MM.1S (cell line): ENCODE measurements around the gene USP12.
"Not testable (repeated sequence)": the region's sequence is repeated elsewhere in the genome, so short reads cannot be mapped to it uniquely, and the experiment has no call there.

Source experiments
- DNase-seq: peaks from one replicate; pipeline ENCODE4 v3.0.0-alpha.2; 2015
- H2AFZ ChIP-seq: fragments of 300-600 bp; sonication (generic); 2 replicates; pipeline ENCODE4 v1.6.0; 2016; ENCODE audit warnings: antibody characterized with exemption, low read length
- H3F3A ChIP-seq: fragments of 300-600 bp; sonication (generic); 2 replicates; pipeline ENCODE4 v1.6.1; 2016; ENCODE audit warnings: mild to moderate bottlenecking, antibody characterized with exemption, low read length, moderate library complexity, mixed read lengths; ENCODE audit not compliant: insufficient read depth
- H3K27ac ChIP-seq: fragments of 300-600 bp; sonication (generic); 2 replicates; pipeline ENCODE4 v1.5.1; 2016; ENCODE audit warnings: mild to moderate bottlenecking, low read length
- H3K27me3 ChIP-seq: fragments of 300-600 bp; sonication (generic); replicated peaks from 2 replicates; pipeline ENCODE4 v1.6.0; 2016; ENCODE audit warnings: low read length; ENCODE audit not compliant: insufficient read depth
- H3K36me3 ChIP-seq: fragments of 300-600 bp; sonication (generic); replicated peaks from 2 replicates; pipeline ENCODE4 v1.6.1; 2016; ENCODE audit warnings: mild to moderate bottlenecking, low read length, mixed read lengths; ENCODE audit not compliant: insufficient read depth
- H3K4me1 ChIP-seq: fragments of 300-600 bp; sonication (generic); 2 replicates; pipeline ENCODE4 v1.6.1; 2016; ENCODE audit warnings: low read length, mixed read lengths
- H3K4me2 ChIP-seq: fragments of 300-600 bp; sonication (generic); 2 replicates; pipeline ENCODE4 v1.6.0; 2016; ENCODE audit warnings: low read depth, low read length
- H3K4me3 ChIP-seq: fragments of 300-600 bp; sonication (generic); 2 replicates; pipeline ENCODE4 v1.5.1; 2016; ENCODE audit warnings: low read length, mixed read lengths
- H3K79me2 ChIP-seq: fragments of 300-600 bp; sonication (generic); 2 replicates; pipeline ENCODE4 v1.6.1; 2016; ENCODE audit warnings: mixed run types, low read length, mixed read lengths
- H3K9ac ChIP-seq: fragments of 300-600 bp; sonication (generic); 2 replicates; pipeline ENCODE4 v1.6.1; 2016; ENCODE audit warnings: low read length, mixed read lengths
- H3K9me2 ChIP-seq: fragments of 300-600 bp; sonication (generic); replicated peaks from 2 replicates; pipeline ENCODE4 v1.6.1; 2016; ENCODE audit warnings: mild to moderate bottlenecking, low read length, mixed read lengths; ENCODE audit not compliant: insufficient read depth
- H3K9me3 ChIP-seq: fragments of 300-600 bp; sonication (generic); replicated peaks from 2 replicates; pipeline ENCODE4 v1.6.1; 2016; ENCODE audit warnings: mild to moderate bottlenecking, low read length, mixed read lengths; ENCODE audit not compliant: insufficient read depth
- H4K20me1 ChIP-seq: fragments of 300-600 bp; sonication (generic); 2 replicates; pipeline ENCODE4 v1.6.1; 2016; ENCODE audit warnings: mild to moderate bottlenecking, low read length, moderate library complexity, mixed read lengths; ENCODE audit not compliant: insufficient read depth
- CTCF ChIP-seq: fragments of 300-600 bp; sonication (generic); IDR thresholded peaks from 2 replicates; pipeline ENCODE4 v1.5.1; 2016; ENCODE audit warnings: antibody characterized with exemption, low read length, mixed read lengths
- EZH2 ChIP-seq: fragments of 300-600 bp; sonication (generic); optimal IDR thresholded peaks from 2 replicates; pipeline ENCODE3; 2017; ENCODE audit warnings: low read depth, mild to moderate bottlenecking, antibody characterized with exemption, low read length, mixed read lengths
- EZH2phosphoT487 ChIP-seq: fragments of 300-600 bp; sonication (generic); IDR thresholded peaks from 2 replicates; pipeline ENCODE4 v1.6.1; 2018; ENCODE audit warnings: antibody characterized with exemption, low read length

Gene USP12

DNA sequence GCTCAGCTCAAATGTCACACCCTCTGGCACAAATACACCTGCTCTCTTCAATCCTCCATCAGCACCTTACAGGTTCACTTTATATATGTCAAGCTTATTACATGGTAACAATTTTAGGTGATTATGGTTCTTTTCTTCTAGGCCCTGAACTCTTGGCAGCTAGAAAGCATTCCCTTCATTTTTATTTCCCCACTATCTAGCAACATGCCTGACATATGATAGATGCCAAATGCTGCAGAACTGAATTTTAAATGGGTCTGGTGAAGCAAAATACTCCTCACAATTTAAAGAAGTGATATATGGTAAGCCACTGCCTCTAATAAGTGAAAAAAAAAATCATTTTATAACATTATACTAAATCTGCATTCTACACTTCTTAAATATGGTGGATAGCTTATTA is 95.2 kb downstream of the USP12 start:
- Histone ChIP-seq H3K27ac (no peak overlapping the region), H3K9ac (no peak overlapping the region), H3K4me3 (no peak overlapping the region), H3K79me2 (no peaks in the 10 kb centered on the region), H2AFZ (no peak overlapping the region), H3F3A (no peaks in the 10 kb centered on the region), H3K9me3 (no peaks in the 10 kb centered on the region), H3K36me3 (no peaks in the 10 kb centered on the region), H3K27me3 (no peaks in the 10 kb centered on the region), H3K9me2 (no peaks in the 10 kb centered on the region), H3K4me2 (no peak overlapping the region), H3K4me1 (no peaks in the 10 kb centered on the region), H4K20me1 (no peaks in the 10 kb centered on the region)
- TF ChIP-seq CTCF (no peak), EZH2phosphoT487 (no peak), EZH2 (no peak)
- DNase-seq: no peak

- Histone ChIP-seq H4K20me1 (no peaks in the 10 kb centered on the region), H3K27ac (no peak overlapping the region), H2AFZ (no peak overlapping the region), H3K79me2 (no peaks in the 10 kb centered on the region), H3K4me1 (no peaks in the 10 kb centered on the region), H3K27me3 (no peaks in the 10 kb centered on the region), H3K9me2 (no peaks in the 10 kb centered on the region), H3K9me3 (no peaks in the 10 kb centered on the region), H3K36me3 (no peaks in the 10 kb centered on the region), H3K9ac (no peak overlapping the region), H3F3A (no peaks in the 10 kb centered on the region), H3K4me2 (no peak overlapping the region), H3K4me3 (no peak overlapping the region)
- TF ChIP-seq EZH2phosphoT487: no peak
- TF ChIP-seq EZH2: no peak
- TF ChIP-seq CTCF: no peak
- DNase-seq: no peak
Measured at GRCh38 chr13:27073186-27073585, 98.4 kb downstream of the USP12 start.

DNA sequence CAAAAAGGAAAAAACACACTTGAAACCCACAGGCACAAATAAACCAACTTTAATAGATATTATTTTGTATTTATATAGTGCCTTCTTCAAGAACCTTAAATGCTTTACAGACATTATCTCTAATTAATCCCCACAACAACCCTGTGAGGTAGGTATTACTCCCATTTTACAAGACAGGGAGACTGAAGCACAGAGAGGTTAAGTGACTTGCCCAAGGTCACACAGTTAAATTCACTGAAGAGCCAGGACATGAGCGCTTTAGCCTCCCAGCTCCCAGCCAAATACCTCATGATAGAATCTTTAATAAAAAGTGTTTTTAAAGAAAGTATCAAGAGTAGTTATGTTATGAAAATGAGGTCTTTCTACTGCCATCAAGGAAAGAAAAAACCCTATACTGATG is 105.5 kb downstream of the USP12 start:
- H3K79me2 ChIP-seq, H3K4me2 ChIP-seq, H3K4me3 ChIP-seq, H3K9ac ChIP-seq, H3K36me3 ChIP-seq, H3K9me3 ChIP-seq, H3K27me3 ChIP-seq, H2AFZ ChIP-seq, H3K4me1 ChIP-seq, H3F3A ChIP-seq, H3K27ac ChIP-seq, H4K20me1 ChIP-seq, DNase-seq, H3K9me2 ChIP-seq: not testable (repeated sequence)

DNA sequence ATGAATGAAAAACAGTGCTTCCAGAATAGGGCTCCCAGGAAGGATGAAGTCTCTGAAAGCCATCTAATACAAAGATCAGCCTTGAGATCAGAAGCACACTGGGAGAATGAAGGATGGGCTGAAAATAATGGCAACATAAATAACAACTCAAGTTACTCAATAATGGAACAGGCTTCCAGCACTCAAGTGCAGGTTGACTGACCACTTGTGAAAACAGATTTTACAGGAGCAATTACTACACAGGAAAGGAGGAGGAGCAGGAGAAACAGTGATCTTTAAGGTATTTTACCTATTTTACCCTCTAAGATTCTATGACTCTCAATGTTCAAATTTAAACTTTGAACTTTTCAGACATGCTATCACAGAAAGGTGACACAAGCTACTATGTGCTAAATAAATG is 106.0 kb downstream of the USP12 start:
- Histone ChIP-seq H3K27ac (no peak overlapping the region), H3F3A (no peaks in the 10 kb centered on the region), H3K36me3 (no peaks in the 10 kb centered on the region), H3K4me3 (no peak overlapping the region), H3K9me3 (no peaks in the 10 kb centered on the region), H3K4me1 (no peaks in the 10 kb centered on the region), H3K9ac (no peak overlapping the region), H3K79me2 (no peaks in the 10 kb centered on the region), H3K4me2 (no peak overlapping the region), H4K20me1 (no peaks in the 10 kb centered on the region), H3K27me3 (no peaks in the 10 kb centered on the region), H2AFZ (no peak overlapping the region), H3K9me2 (no peaks in the 10 kb centered on the region)
- DNase-seq: no peak
- TF ChIP-seq EZH2 (no peak), EZH2phosphoT487 (no peak), CTCF (no peak)
